ENCODE data around the gene LPO. TPM values are rescaled to one million over a fixed set of nuclear protein-coding genes. Genes with fewer than 3 reads are reported as not detected.
A peak's percentile ranks its signal among the peaks of the same experiment; 100 is the strongest.

The LPO gene
- total and polyA plus RNA-seq, 9 of the 15 experiments (the other 6 are each of a cell fraction or from before 2014, with no cell fraction given) = 0.07 to 0.11 TPM; not detected in 7

GRCh38 chr17:58302171-58302918 lies 64.0 kb downstream of the LPO start:
- no TSS peak for BruUV-seq (replicated peaks)
- intact Hi-C loops (cut with micrococcal nuclease) (no loop called here), in situ Hi-C loops (cut with MboI) (no loop called here)
- Histone ChIP-seq H3K4me1 (replicated peaks in 1 of 2; ENCODE audit: control insufficient read depth in 2 of 2, insufficient read depth in 2 of 2, low read length in 2 of 2) (peaks cover 4 to 12% of the 10 kb centered on the region in 2 experiments; a peak in 2 of 5 replicates), H4K20me1 (replicated peaks; ENCODE audit: control insufficient read depth, insufficient read depth, low read length) (no peaks in the 10 kb centered on the region), H3K9me3 (replicated peaks; ENCODE audit: control insufficient read depth, insufficient read depth, low read depth, low read length) (no peaks in the 10 kb centered on the region), H3K4me2 (ENCODE audit: insufficient read depth, low read length) (no peak overlapping the region), H3K4me3 (no peak overlapping the region), H2AFZ (ENCODE audit: low read depth, low read length) (no peak overlapping the region), H3K9me1 (ENCODE audit: control insufficient read depth, insufficient read depth, low read length) (peaks cover 11% of the 10 kb centered on the region), H3K27me3 (ENCODE audit: control insufficient read depth in 2 of 2, insufficient read depth in 2 of 2, low read length in 2 of 2) (no peaks in the 10 kb centered on the region), H3K27ac (ENCODE audit: extremely low read depth, low read depth, low read length) (no peak overlapping the region), H3K79me2 (ENCODE audit: control insufficient read depth, insufficient read depth, low read length) (no peaks in the 10 kb centered on the region), H3K36me3 (ENCODE audit: control insufficient read depth, insufficient read depth, low read length) (no peaks in the 10 kb centered on the region), H3K9ac (ENCODE audit: insufficient read depth in 1 of 2, low read depth in 2 of 2, low read length in 2 of 2) (peak overlapping the region in 1 of 2 experiments; percentile 57; a peak in 2 of 4 replicates)
- ChIA-PET POLR2A (interaction anchor here (0.6 kb wide), 2 partner anchors 21 to 195 kb away, joined by 3 read pairs; no protein-coding TSS in a partner anchor), CTCF (ENCODE audit: low intra/inter-chr PET ratio) (no interaction called here)
- no peak for ATAC-seq
- FAIRE-seq = no peak
- DNase-seq (ENCODE audit: extremely low read depth in 1 of 4, low spot score in 3 of 4) = no peak
- WGBS (ENCODE audit: insufficient coverage, low coverage, missing lambda C conversion rate) = 58% methylated on average over 7 of the region's 9 CpGs
- TF ChIP-seq, protein P1, sequence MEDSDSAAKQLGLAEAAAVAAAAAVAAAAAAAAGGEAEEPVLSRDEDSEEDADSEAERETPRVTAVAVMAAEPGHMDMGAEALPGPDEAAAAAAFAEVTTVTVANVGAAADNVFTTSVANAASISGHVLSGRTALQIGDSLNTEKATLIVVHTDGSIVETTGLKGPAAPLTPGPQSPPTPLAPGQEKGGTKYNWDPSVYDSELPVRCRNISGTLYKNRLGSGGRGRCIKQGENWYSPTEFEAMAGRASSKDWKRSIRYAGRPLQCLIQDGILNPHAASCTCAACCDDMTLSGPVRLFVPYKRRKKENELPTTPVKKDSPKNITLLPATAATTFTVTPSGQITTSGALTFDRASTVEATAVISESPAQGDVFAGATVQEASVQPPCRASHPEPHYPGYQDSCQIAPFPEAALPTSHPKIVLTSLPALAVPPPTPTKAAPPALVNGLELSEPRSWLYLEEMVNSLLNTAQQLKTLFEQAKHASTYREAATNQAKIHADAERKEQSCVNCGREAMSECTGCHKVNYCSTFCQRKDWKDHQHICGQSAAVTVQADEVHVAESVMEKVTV (CRISPR knock-in tag; IDR thresholded peaks at IDR 0.05) = no peak
- TF ChIP-seq THRAP3 (IDR thresholded peaks at IDR 0.05; ENCODE audit: borderline replicate concordance) (no peak), ZNF140 (CRISPR knock-in tag; IDR thresholded peaks at IDR 0.05) (no peak), SMARCA4 (IDR thresholded peaks at IDR 0.05) (no peak), HCFC1 (IDR thresholded peaks at IDR 0.05; ENCODE audit: low read depth, low read length) (no peak), KAT8 (IDR thresholded peaks at IDR 0.05; ENCODE audit: low read depth) (no peak), CBFA2T3 (IDR thresholded peaks at IDR 0.05) (no peak), HLTF (IDR thresholded peaks at IDR 0.05) (no peak), DPF2 (IDR thresholded peaks at IDR 0.05) (no peak), BCOR (IDR thresholded peaks at IDR 0.05) (no peak), ZSCAN32 (CRISPR knock-in tag; IDR thresholded peaks at IDR 0.05) (no peak), ATF1 (CRISPR knock-in tag; IDR thresholded peaks at IDR 0.05) (no peak), ATF1 (tag; IDR thresholded peaks at IDR 0.05) (no peak), ZNF134 (CRISPR knock-in tag; conservative IDR thresholded peaks at IDR 0.05) (no peak), ARHGAP35 (IDR thresholded peaks at IDR 0.05; ENCODE audit: partially characterized antibody) (no peak)
- TF ChIP-seq, protein P2, sequence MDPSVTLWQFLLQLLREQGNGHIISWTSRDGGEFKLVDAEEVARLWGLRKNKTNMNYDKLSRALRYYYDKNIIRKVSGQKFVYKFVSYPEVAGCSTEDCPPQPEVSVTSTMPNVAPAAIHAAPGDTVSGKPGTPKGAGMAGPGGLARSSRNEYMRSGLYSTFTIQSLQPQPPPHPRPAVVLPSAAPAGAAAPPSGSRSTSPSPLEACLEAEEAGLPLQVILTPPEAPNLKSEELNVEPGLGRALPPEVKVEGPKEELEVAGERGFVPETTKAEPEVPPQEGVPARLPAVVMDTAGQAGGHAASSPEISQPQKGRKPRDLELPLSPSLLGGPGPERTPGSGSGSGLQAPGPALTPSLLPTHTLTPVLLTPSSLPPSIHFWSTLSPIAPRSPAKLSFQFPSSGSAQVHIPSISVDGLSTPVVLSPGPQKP (CRISPR knock-in tag; IDR thresholded peaks at IDR 0.05) = no peak
- TF ChIP-seq, protein P3, sequence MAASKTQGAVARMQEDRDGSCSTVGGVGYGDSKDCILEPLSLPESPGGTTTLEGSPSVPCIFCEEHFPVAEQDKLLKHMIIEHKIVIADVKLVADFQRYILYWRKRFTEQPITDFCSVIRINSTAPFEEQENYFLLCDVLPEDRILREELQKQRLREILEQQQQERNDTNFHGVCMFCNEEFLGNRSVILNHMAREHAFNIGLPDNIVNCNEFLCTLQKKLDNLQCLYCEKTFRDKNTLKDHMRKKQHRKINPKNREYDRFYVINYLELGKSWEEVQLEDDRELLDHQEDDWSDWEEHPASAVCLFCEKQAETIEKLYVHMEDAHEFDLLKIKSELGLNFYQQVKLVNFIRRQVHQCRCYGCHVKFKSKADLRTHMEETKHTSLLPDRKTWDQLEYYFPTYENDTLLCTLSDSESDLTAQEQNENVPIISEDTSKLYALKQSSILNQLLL (CRISPR knock-in tag; IDR thresholded peaks at IDR 0.05; ENCODE audit: borderline replicate concordance) = no peak
- TF ChIP-seq, protein P4, sequence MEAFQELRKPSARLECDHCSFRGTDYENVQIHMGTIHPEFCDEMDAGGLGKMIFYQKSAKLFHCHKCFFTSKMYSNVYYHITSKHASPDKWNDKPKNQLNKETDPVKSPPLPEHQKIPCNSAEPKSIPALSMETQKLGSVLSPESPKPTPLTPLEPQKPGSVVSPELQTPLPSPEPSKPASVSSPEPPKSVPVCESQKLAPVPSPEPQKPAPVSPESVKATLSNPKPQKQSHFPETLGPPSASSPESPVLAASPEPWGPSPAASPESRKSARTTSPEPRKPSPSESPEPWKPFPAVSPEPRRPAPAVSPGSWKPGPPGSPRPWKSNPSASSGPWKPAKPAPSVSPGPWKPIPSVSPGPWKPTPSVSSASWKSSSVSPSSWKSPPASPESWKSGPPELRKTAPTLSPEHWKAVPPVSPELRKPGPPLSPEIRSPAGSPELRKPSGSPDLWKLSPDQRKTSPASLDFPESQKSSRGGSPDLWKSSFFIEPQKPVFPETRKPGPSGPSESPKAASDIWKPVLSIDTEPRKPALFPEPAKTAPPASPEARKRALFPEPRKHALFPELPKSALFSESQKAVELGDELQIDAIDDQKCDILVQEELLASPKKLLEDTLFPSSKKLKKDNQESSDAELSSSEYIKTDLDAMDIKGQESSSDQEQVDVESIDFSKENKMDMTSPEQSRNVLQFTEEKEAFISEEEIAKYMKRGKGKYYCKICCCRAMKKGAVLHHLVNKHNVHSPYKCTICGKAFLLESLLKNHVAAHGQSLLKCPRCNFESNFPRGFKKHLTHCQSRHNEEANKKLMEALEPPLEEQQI (IDR thresholded peaks at IDR 0.05) = no peak

Measured in K562 (cell line).